CD1c-positive myeloid dendritic cell (primary cell): ENCODE measurements around the gene WDR83.
"Not testable (repeated sequence)": the region's sequence is repeated elsewhere in the genome, so short reads cannot be mapped to it uniquely, and the experiment has no call there.

Experiments
- DNase-seq: peaks from one replicate; pipeline ENCODE4 v3.0.0-alpha.2; 2016; ENCODE audit errors: extremely low spot score

Gene WDR83

DNA sequence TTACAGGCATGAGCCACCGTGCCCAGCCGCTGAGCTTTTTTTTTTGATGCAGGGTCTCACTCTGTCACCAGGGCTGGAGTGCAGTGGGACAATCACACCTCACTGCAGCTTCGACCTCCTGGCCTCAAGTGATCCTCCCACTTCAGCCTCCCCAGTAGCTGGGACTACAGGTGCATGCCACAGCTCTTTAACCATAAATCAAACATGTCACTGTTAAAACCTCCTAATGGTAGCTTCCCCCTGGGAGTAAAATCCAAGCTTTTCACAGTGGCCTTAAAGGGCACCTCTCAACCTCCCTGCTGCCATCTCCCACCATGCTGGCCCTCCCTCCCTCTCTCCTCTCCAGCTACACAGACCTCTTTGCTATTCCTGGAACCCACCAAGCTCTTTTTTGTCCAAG lies 19.2 kb downstream of the WDR83 start:
- no peak for DNase-seq

- no peak for DNase-seq
Observed at GRCh38 chr19:12687496-12688196, 21.0 kb downstream of the WDR83 start, which contains the start of gene GNG14. GNG14 (plus strand) TSS chr19:12687998; CDS start chr19:12688049, 51 bp downstream.

GRCh38 chr19:12689012-12689411 lies 22.4 kb downstream of the WDR83 start:
- no peak for DNase-seq

- DNase-seq, result no peak
Observed at GRCh38 chr19:12689581-12690216, 23.1 kb downstream of the WDR83 start.

DNA sequence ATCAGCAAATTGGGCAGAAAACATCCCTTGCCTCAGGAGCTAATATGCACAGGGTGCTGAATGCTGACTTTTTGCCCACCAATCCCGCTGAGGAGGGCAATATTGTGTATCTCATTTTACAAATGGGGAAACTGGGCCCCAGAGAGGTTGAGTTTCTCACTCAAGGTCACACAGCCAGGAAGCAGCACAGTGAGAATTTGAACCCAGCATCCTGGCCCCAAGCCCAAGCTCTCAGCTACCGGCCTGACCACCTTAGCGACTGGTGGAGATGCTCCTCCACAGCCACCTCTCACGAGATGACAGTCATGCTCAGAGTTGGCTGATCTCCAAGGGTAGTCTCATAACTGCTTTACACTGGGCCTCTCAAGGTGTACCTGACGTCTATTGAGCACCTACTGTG lies 26.4 kb downstream of the WDR83 start:
- no peak for DNase-seq

- no peak for DNase-seq
Observed at GRCh38 chr19:12694641-12695040, 28.0 kb downstream of the WDR83 start.

DNA sequence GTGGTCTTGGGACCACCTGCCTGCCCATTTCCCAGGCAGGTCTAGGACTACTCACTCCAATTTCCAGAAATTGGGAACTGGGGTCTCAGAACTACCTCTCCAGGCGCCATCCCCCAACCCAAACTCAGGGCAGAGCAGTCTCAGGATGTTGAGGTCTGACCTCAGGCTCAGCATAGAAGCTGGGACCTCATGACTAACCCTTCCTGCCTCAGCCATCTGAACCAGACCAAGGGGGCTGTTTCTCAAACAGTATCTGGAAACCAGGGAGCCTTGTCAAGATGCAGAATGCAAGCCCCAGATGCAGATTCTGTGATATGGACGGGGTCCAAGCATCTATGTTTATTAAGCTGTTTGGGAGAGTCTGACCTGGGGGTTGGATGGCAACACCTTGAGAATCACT lies 28.5 kb downstream of the WDR83 start:
- DNase-seq, result no peak

DNA sequence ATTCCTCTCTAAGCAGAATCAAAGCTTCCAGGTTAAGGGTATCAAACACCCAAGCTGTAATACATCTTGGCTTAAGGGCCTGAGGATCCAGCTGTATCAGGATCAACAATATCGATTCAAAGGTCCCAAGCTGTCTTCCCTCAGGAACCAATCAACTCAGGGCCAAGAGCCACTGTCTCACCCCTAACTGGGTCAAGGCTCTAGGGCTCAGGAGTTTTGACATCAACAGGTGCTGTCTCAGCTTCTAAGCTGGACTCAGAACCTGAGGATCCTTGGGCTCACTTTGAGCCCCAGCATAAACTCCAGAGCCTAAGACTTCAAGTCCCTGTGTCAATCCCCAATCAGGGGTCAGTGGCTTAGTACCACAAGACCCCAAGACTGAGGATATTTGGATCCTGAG lies 28.9 kb downstream of the WDR83 start:
- DNase-seq, result no peak

- no peak for DNase-seq
Observed at GRCh38 chr19:12695997-12696365, 29.4 kb downstream of the WDR83 start.

- peak; percentile 99 for DNase-seq
Observed at GRCh38 chr19:12696366-12697335, 30.0 kb downstream of the WDR83 start, which contains the start of gene FBXW9. FBXW9 (minus strand) TSS chr19:12696631; CDS start chr19:12696581, 50 bp downstream.

- not testable (repeated sequence) for DNase-seq
Observed at GRCh38 chr19:12697425-12697824, 30.8 kb downstream of the WDR83 start.

DNA sequence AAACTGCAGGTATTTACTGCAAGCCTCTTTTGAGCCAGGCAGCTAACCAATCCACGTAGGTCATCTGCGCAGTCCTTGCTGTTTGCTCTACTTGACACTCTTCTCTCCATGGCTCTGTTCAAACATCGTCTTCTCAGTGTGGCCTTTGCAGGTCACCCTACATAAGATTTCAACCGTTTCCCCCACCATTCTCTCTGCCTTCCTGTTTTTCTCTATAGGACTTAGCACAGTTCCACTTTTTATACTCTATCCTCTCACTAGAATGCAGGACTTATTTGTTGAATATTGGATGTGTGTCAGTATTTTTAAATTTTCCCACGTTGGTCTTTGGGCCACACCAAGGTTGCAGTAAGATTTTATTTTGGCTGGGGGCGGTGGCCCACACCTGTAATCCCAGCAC lies 31.5 kb downstream of the WDR83 start:
- no peak for DNase-seq

DNA sequence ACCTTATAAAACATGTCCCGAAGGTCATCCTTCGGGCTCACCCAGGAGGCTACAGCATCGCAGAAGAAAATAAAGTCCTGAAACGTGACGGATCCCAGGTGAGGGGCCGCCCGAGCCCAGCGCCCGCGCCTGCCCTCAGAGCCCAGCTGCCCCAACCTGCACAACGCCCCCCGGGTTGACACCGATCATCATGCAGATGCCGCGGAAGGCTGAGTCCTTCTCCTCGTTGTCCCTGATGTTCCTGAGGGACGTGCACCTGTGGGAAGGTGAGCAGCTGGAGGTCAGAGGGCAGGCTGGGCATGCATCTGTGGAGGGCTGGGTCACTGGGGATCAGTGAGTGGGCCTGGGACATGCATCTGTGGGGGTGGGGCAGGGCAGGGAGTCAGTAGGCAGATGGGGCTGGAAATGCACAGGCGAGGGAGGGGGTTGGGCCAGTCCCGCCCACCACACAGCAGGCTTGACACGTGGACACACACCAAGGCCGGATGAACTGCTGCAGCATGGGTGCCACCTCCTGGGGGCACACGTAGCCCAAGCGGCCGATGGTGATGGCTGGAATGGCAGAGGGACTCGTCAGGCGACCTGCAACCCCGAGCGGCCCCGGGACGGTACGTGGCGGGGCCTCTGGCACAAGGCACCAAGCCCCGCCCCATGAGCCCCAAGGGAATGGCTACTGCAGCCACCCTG lies 35.1 kb downstream of the WDR83 start:
- DNase-seq, result no peak

- no peak for DNase-seq
Observed at GRCh38 chr19:12703046-12703445, 36.4 kb downstream of the WDR83 start.

DNA sequence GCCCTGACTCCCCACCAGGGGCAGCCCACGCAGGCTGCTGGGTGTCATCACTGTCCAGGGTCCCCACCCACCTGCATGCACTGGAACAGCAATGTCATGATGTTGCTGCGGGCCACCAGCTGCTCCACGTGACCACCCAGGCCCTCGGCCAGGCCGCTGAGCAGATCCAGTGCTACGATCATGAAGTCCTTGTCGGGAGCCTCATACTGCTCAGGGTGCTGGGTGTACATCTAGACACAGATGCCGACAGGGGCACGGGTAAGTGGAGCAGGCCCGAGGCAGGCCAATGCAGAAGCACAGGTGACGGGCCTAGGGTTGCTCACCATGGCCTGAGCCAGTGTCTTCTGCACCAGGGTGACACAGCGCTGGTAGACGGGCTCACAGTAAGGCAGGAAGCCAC lies 38.6 kb downstream of the WDR83 start:
- no peak for DNase-seq

DNA sequence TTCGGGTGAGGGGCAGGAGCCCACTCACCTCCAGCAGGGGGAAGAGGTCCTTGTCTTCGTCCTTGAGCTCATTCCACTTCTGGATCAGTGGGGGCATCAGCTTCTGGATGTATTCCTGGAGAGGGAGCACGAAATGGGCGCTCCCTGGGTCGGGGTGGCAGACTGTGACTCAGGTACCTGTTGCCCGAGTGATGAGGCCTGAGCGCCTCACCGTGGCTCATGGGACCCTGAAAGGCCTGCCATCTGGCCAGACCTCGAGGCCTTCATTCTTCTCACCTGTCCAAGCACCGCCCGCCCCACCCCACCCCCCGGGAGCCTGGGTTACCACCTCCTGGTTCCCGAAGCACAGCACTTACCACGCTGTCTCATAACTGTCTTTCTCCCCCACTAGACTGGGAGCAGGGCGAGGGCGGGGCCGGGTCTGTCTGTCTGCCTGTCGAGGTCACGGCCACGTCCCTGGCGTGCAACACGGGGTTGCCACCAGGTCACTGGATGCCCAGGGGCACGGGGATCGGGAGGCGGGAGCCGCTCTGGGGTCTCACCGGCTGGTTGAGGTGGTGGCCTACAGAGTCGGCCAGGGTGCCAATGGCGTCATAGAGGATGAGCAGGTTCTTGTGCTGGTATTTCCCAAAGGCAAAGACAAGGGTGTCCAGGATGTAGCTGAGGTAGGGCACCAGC lies 39.2 kb downstream of the WDR83 start:
- DNase-seq, result no peak

- no peak for DNase-seq
Observed at GRCh38 chr19:12706332-12706718, 39.7 kb downstream of the WDR83 start.

DNA sequence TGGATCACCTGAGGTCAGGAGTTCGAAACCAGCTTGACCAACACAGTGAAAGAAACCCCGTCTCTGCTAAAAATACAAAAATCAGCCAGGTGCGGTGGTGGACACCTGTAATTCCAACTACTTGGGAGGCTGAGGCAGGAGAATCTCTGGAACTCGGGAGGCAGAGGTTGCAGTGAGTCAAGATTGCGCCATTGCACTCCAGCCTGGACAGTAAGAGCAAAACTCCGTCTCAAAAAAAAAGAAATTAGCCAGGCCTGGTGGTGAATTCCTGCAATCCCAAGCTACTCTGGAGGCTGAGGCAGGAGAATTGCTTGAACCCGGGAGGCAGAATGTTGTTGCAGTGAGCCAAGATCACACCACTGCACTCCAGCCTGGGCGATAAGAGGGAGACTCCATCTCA lies 42.0 kb downstream of the WDR83 start:
- DNase-seq, result no peak

GRCh38 chr19:12711187-12711586 lies 44.6 kb downstream of the WDR83 start:
- DNase-seq, result no peak

GRCh38 chr19:12712077-12712476 lies 45.5 kb downstream of the WDR83 start:
- DNase-seq, result not testable (repeated sequence)

- DNase-seq, result not testable (repeated sequence)
Observed at GRCh38 chr19:12713304-12713703, 46.7 kb downstream of the WDR83 start.
